GM12891 (cell line): ENCODE results near the gene TMEM185A.

ENCODE experiments used
- POLR2A ChIP-seq: IDR thresholded peaks from 2 replicates; pipeline ENCODE4 v1.6.1; 2011; ENCODE audit warnings: low read depth, low read length, control low read depth
- POLR2AphosphoS5 ChIP-seq: IDR thresholded peaks from 2 replicates; pipeline ENCODE4 v1.6.1; 2011; ENCODE audit warnings: low read depth, low read length, control low read depth
- POU2F2 ChIP-seq: IDR thresholded peaks from 2 replicates; pipeline ENCODE4 v1.6.1; 2011; ENCODE audit warnings: low read depth, mild to moderate bottlenecking, control low read depth, low read length, moderate library complexity
- TAF1 ChIP-seq: IDR thresholded peaks from 2 replicates; pipeline ENCODE4 v1.6.1; 2011; ENCODE audit warnings: low read depth, low read length, control low read depth

DNA sequence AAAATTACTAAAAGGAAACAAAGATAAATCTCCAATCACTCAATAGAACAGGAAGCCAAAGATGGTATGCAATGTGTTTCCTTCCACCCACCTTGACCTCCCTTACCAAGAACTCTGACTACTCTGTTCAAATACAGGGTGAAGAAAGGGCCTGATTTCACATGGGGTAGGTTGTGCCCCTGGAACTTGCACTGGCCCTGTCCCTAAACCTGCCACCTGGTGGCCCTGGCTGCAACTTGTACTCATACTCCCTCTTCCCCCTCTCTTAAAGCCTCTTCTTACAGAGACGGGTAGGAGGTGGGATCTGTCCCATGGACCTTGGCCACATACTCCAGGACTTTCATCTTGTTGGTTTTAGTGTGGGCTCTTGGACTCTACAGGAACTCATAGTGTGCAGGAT is 17.3 kb upstream of the TMEM185A start:
- TF ChIP-seq POLR2A (no peak), TAF1 (no peak), POU2F2 (no peak), POLR2AphosphoS5 (no peak)
